ENCODE measurements around the gene HPS3.

GRCh38 chr3:149188494-149188893, 59.1 kb downstream of the HPS3 start:
- TF ChIP-seq, protein P1, sequence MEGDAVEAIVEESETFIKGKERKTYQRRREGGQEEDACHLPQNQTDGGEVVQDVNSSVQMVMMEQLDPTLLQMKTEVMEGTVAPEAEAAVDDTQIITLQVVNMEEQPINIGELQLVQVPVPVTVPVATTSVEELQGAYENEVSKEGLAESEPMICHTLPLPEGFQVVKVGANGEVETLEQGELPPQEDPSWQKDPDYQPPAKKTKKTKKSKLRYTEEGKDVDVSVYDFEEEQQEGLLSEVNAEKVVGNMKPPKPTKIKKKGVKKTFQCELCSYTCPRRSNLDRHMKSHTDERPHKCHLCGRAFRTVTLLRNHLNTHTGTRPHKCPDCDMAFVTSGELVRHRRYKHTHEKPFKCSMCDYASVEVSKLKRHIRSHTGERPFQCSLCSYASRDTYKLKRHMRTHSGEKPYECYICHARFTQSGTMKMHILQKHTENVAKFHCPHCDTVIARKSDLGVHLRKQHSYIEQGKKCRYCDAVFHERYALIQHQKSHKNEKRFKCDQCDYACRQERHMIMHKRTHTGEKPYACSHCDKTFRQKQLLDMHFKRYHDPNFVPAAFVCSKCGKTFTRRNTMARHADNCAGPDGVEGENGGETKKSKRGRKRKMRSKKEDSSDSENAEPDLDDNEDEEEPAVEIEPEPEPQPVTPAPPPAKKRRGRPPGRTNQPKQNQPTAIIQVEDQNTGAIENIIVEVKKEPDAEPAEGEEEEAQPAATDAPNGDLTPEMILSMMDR (IDR thresholded peaks at IDR 0.05; ENCODE audit: low read length) = no peak
- no peak for TF ChIP-seq EZH2 (optimal IDR thresholded peaks at IDR 0.05; ENCODE audit: low read depth, low read length)
